CD4-positive, alpha-beta T cell treated with Interleukin-4 for 1 hour (primary cell): Measurements from ENCODE around the gene OGFR.

Source experiments
- DNase-seq, 2 donors: peaks; one replicate each; pipeline ENCODE4 v3.0.0-alpha.2; 2020 to 2022

OGFR gene

DNA sequence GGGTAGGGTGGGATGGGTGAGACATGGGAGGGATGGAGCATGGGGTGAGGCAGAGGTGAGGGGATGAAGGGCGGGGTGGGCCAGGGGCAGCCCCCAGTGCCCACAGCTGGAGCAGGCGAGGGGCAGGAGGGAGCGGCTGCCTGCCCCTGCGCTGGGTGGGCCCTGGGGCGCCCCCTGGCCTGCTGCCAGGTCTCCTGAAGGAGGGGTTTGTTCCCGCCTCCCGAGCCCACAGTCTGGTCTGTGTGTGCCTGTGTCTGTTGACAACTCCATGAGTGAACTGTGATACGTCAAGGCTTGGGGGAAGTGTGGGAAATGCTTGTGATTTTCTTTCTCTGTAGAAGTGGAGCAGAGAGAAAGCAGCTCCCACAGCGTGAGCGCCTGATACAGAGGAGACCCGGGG, 19.2 kb upstream of the OGFR start:
- no peak for DNase-seq

GRCh38 chr20:62786157-62786556, 18.5 kb upstream of the OGFR start:
- no peak for DNase-seq

DNA sequence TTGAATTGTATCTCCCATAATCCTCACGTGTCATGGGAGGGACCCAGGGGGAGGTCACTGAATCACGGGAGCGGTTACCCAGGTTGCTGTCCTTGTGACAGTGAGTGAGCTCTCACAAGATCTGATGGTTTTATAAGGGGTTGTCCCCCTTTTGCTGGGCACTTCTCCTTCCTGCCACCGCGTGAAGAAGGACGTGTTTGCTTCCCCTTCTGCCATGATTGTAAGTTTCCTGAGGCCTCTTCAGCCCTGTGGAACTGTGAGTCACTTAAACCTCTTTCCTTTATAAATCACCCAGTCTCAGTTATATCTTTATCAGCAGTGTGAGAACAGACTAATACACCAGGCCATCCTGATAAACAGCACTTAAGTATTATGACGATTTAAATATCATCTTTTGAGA, 17.3 kb upstream of the OGFR start:
- peak in 1 of 2 donors; percentile 56 for DNase-seq

GRCh38 chr20:62787866-62788265, 16.8 kb upstream of the OGFR start:
- no peak for DNase-seq

- no peak for DNase-seq
Observed at GRCh38 chr20:62788607-62789006, 16.0 kb upstream of the OGFR start.

- DNase-seq: no peak
Observed at GRCh38 chr20:62790075-62790474, 14.6 kb upstream of the OGFR start.

GRCh38 chr20:62791301-62792181, 13.1 kb upstream of the OGFR start:
- DNase-seq: peak; percentile 76 to 81

GRCh38 chr20:62792182-62792939, 12.3 kb upstream of the OGFR start:
- no peak for DNase-seq

DNA sequence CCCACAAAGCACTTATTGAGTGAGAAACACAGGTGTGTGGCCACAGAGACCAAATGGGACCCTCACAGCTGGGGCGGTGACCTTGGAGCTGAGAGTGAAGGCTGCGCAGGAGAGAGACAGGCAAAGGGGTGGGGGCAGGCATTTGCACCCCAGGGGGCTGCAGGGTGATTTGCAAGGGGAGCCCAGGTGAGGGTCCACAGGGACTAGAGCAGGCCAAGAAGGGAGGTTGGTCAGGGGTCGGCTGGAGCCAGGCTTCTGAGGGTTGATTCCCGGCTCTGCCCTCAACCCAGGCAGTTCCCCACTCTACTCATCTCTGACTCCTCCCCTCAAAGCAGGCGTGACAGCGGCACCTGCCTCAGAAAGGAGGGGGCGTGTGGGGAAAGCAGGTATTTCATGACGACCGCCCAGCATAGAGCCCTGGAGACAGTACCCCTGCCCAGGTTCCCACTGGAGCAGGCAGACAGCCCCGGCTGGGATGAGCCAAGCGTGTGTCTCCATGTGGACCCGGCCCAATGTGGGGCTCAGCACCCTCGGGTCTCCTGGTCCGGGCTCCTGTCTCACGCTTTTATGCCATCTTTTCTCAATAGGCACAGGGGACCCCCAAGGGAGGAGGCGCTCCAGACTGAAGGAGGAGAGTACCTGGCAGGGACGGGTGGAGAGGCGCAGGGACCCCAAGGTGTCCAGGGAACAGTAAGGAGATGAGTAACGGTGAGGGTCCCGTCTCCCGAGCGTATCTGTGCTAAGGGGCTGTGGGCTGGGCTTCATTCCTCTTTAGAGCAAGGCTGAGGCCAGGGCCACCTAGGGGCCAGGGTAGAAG, 11.5 kb upstream of the OGFR start:
- no peak for DNase-seq

GRCh38 chr20:62793757-62794006, 11.0 kb upstream of the OGFR start:
- no peak for DNase-seq

DNA sequence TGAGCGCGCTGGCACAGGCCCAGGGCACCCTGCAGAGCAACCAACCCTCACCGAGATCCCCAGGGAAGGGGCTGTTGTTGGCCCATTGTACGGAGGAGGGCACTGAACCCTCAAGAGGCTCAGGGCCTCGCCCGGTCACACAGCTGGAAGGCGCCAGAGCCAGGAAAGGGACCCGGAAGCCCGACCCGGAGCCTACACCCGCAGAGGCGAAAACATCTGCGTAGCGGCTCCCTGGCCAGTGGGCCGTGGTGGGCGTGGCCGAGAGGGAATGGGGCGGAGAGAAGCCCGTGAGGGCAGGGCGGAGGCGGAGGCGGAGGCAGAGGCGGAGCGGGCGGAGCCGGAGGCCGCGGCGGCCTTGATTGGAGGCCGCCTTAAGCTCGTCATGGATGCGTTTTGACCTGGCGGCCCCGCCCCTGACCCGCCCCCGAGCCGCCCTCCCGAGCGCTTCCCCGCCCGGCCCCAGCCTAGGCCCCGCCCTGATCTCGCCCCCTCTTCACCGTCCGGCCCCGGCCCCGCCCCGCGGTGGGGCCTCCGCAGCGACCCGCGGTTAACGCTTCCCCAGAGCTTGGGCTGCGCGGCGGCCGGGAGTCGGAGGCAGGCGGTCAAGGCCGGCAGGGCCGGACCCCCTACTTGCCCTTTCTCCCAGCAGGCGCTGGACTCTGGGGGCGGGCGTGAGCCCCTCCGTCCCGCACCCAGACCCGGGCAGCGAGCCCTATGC, 10.5 kb upstream of the OGFR start:
- DNase-seq: peak; percentile 95 to 96

- DNase-seq: peak; percentile 56 to 65
Observed at GRCh38 chr20:62795023-62795761, 9.4 kb upstream of the OGFR start.

DNA sequence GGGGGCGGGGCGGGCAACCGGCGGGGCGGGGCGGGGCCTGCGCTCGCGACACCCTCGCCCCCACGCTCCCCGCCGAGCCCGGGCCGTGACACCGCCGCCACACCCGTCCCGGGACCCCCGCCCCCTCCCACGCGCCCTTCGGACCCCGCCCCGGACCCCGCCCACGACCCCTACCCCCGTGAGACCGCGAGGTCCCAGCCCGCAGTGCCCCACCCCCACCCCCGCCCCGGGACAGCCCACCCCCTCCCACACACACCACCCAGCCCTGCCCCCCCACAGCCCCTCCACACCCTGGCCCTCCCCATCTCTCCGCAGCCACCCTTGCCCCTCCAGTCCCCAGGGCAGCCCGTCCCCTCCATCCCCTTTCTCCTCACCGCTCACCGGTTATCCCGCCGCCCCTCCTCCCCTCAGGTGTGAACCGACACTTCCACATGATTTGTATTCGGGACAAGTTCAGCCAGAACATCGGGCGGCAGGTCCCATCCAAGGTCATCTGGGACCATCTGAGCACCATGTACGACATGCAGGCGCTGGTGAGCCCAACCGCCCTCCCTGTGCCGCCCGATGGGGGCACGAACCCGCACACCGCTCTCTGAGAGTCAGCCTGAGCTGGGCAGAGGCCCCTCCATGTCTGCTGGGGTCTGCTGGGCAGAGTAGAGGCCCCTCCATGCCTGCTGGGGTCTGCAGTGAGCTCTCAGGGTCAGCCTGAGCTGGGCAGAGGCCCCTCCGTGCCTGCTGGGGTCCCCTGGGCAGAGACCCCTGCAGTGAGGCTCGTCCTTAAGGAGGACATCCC, 7.7 kb upstream of the OGFR start:
- no peak for DNase-seq

DNA sequence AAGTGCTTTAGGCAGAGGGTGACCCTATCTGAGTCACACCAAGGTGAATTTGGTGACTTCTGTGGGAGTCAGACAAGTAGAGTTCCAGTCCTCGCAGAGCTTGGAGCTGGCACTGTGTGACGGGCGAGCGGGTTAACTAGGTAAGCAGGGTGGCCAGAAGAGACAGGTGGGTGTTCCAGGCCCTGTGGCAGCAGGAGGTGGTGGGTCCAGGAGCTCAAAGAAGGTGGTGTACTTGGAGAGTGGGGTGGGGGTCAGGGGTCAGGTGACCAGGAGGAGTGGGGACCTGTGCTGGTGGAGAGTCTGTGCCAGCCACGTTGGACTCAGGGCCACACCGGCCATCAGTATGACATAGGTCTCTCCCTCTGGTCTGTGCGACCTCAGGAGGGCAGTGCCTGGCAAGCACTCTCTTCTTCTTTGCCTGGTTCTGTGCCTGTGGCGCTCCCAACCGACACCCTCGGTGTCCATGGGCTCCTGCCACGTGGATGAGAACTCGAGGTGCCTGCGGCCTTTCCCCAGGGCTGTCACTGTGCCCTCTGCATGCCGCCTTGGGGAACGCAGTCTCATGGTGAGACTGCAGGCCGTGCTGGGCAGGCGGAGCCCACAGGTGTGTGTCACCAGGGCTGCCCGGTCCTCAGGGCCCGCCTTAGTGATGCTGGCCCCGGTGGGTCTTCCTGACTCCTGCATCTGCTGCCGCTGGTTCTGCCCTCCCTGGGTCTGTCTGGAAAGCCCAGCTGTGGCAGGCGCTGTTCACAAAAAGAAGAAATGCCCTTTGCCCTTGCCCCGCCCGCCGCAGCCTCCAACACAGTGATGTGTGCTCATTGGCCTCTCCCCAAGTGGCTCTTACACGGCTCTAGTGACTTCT, 6.7 kb upstream of the OGFR start:
- DNase-seq: no peak

DNA sequence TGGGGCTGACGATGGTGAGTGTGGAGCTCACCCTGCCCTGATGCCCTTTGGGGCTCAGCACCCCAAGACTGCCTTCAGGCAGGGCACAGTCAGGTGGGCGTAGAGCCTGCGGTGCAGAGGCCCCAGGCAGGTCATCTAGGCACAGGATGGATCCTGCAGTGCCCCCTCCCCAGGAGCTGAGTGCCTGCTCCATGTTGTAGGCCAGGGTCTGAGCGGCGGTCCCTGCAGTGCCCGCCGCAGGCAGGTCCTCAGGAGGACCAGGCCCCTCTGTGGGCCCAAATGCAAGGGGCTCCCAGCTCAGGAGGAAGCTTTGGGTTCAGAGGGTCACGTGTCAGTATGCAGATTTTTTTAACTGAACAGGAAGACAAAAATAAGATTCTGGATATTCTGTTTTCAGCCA, 5.6 kb upstream of the OGFR start:
- no peak for DNase-seq

- DNase-seq: no peak
Observed at GRCh38 chr20:62799459-62799858, 5.2 kb upstream of the OGFR start.

- DNase-seq: no peak
Observed at GRCh38 chr20:62799873-62800272, 4.8 kb upstream of the OGFR start.

DNA sequence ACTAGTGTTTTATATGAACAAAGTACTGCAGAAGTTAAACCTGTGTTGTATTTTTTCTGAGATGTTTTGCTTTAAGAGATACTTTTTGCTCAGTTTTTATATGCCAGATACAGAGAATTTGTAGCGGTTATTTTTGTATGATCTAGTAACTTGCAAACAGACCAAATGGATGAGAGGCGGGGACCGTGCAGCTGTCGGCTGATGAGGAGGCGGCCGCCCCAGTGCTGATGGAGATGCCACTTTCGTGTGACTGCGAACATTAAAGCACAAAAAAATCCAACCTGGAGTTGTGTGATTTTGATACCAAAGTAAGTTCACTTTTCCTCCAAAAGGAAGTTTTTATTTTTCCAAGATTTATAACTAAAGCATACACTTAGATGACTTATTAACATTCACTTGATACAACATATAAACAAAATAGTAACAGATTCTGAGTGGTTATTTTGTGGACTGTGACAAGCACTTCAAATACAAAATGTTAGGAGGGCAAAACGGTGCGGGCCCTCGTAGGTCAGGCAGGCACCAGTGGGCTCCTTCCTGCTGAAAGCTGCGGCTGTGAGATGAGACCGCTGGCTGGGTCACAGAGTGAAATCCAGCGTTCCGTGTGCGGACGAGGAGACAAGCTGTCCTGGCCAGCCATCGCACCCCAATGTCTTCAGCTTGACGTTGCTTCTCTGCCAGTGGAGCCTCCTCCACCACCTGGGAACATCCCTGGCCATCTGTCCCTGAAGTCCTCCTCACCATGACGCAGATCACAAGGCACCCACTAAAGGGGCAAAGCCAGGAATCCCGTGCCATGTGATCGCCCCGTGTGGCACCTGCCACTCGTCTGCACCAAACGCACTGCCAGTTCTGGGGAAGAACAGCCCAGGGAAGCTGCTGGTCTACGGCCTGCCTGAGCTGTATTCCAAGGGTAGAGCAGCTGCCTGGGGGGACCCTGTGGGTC, 4.0 kb upstream of the OGFR start:
- DNase-seq: no peak
